WTC11 (cell line): ENCODE measurements around the gene HMGXB3.

Source experiments
- ATF6 ChIP-seq: sonication (generic); formaldehyde crosslinking; IDR thresholded peaks from 2 replicates; pipeline ENCODE4 v1.8.1; 2023; ENCODE audit warnings: mild to moderate bottlenecking, missing genetic modification reagents
- CTCF ChIP-seq: fragments of 200-600 bp; IDR thresholded peaks from 2 replicates; pipeline ENCODE4 v1.8.0; 2022; ENCODE audit warnings: antibody characterized with exemption
- FOXP1 ChIP-seq: sonication (generic); formaldehyde crosslinking; IDR thresholded peaks from 2 replicates; pipeline ENCODE4 v1.8.0; 2022; ENCODE audit warnings: missing genetic modification reagents, mild to moderate bottlenecking, moderate library complexity, borderline replicate concordance
- FOXP4 ChIP-seq: sonication (generic); formaldehyde crosslinking; IDR thresholded peaks from 2 replicates; pipeline ENCODE4 v1.8.0; 2022; ENCODE audit warnings: mild to moderate bottlenecking, missing genetic modification reagents
- JUN ChIP-seq: sonication (generic); formaldehyde crosslinking; IDR thresholded peaks from 2 replicates; pipeline ENCODE4 v1.8.0; 2023; ENCODE audit warnings: mild to moderate bottlenecking, missing genetic modification reagents
- MAX ChIP-seq: sonication (generic); formaldehyde crosslinking; IDR thresholded peaks from 2 replicates; pipeline ENCODE4 v1.8.0; 2022; ENCODE audit warnings: mild to moderate bottlenecking, missing genetic modification reagents
- OVOL2 ChIP-seq: fragments of 250-450 bp; sonication (Bioruptor Pico); IDR thresholded peaks from 2 replicates; pipeline ENCODE4 v1.9.0; 2021; ENCODE audit warnings: mild to moderate bottlenecking, borderline replicate concordance
- SMAD3 ChIP-seq: sonication (generic); formaldehyde crosslinking; IDR thresholded peaks from 2 replicates; pipeline ENCODE4 v1.8.0; 2022; ENCODE audit warnings: missing genetic modification reagents, mild to moderate bottlenecking, borderline replicate concordance
- SOX15 ChIP-seq: fragments of 250-450 bp; sonication (Bioruptor Pico); IDR thresholded peaks from 2 replicates; pipeline ENCODE4 v1.9.0; 2021; ENCODE audit warnings: mild to moderate bottlenecking
- SP1 ChIP-seq: sonication (generic); formaldehyde crosslinking; conservative IDR thresholded peaks from 2 replicates; pipeline ENCODE4 v1.8.1; 2022; ENCODE audit warnings: missing genetic modification reagents
- TEAD4 ChIP-seq: sonication (generic); formaldehyde crosslinking; IDR thresholded peaks from 2 replicates; pipeline ENCODE4 v1.8.0; 2022; ENCODE audit warnings: mild to moderate bottlenecking, missing genetic modification reagents
- USF1 ChIP-seq: sonication (generic); formaldehyde crosslinking; IDR thresholded peaks from 2 replicates; pipeline ENCODE4 v1.8.0; 2022; ENCODE audit warnings: mild to moderate bottlenecking, missing genetic modification reagents
- ZNF263 ChIP-seq: sonication (generic); formaldehyde crosslinking; IDR thresholded peaks from 2 replicates; pipeline ENCODE4 v1.8.1; 2022; ENCODE audit warnings: low read depth, mild to moderate bottlenecking, moderate library complexity, missing genetic modification reagents
- ZNF396 ChIP-seq: fragments of 250-450 bp; sonication (Bioruptor Pico); IDR thresholded peaks from 2 replicates; pipeline ENCODE4 v1.8.0; 2021; ENCODE audit warnings: mild to moderate bottlenecking, moderate library complexity, borderline replicate concordance

- TF ChIP-seq OVOL2 (CRISPR knock-in tag) (no peak), FOXP4 (CRISPR knock-in tag) (no peak), CTCF (no peak), ATF6 (no peak), MAX (CRISPR knock-in tag) (no peak), FOXP1 (CRISPR knock-in tag) (no peak), JUN (CRISPR knock-in tag) (no peak), SOX15 (CRISPR knock-in tag) (no peak), ZNF263 (no peak), ZNF396 (no peak), USF1 (CRISPR knock-in tag) (no peak), TEAD4 (CRISPR knock-in tag) (no peak), SP1 (CRISPR knock-in tag) (no peak), SMAD3 (CRISPR knock-in tag) (no peak)
These were observed 96.6 kb downstream of the HMGXB3 start for GRCh38 chr5:150097152-150097551.
